ENCODE measurements around the gene EIF4H. TPM values are rescaled to one million over a fixed set of nuclear protein-coding genes. Genes with fewer than 3 reads are reported as not detected.
A peak's percentile ranks its signal among the peaks of the same experiment; 100 is the strongest.

EIF4H gene
- total and polyA plus RNA-seq, 2 of the 8 experiments (the other 6 are each of a cell fraction or from before 2014, with no cell fraction given), result 323 to 382 TPM

GRCh38 chr7:74207586-74207985 lies 33.4 kb downstream of the EIF4H start:
- Histone ChIP-seq H3K23me2 (ENCODE audit: low read depth, low read length) (no peaks in the 10 kb centered on the region; the same call in 1 of the 2 replicates), H3K9ac (replicated peaks in 1 of 4; ENCODE audit: extremely low read depth in 1 of 4, low read depth in 3 of 4, low read length in 3 of 4) (no peak overlapping the region), H3K79me2 (ENCODE audit: control insufficient read depth in 1 of 2, insufficient read depth in 2 of 2, low read length in 2 of 2) (no peaks in the 10 kb centered on the region), H3K9me3 (ENCODE audit: insufficient read depth in 2 of 2, low read depth in 1 of 2, low read length in 1 of 2) (no peaks in the 10 kb centered on the region), H4K20me1 (replicated peaks in 1 of 2; ENCODE audit: control insufficient read depth in 1 of 2, insufficient read depth in 2 of 2, low read length in 2 of 2) (no peaks in the 10 kb centered on the region), H3K4me3 (ENCODE audit: extremely low read depth in 1 of 4, insufficient read depth in 2 of 4, low read depth in 3 of 4, low read length in 4 of 4) (no peak overlapping the region), H3K4me1 (replicated peaks in 1 of 4; ENCODE audit: control insufficient read depth in 3 of 4, insufficient read depth in 4 of 4, low read length in 3 of 4) (0 out of 7 replicates have a peak, but pooled peaks cover 0 to 2% (median 0%) of the 10 kb centered on the region in 4 experiments), H3K27me3 (replicated peaks in 1 of 4; ENCODE audit: control insufficient read depth in 3 of 4, extremely low read depth in 1 of 4, insufficient read depth in 3 of 4, low read length in 3 of 4) (no peaks in the 10 kb centered on the region), H2BK15ac (ENCODE audit: low read length) (no peak overlapping the region), H4K5ac (ENCODE audit: insufficient read length, low read depth, low read length) (no peak overlapping the region), H2BK20ac (ENCODE audit: low read length) (no peak overlapping the region), H3K14ac (ENCODE audit: insufficient read length) (no peak overlapping the region), H3K56ac (replicated peaks; ENCODE audit: insufficient read length, low read depth, low read length) (no peak overlapping the region), H3K4me2 (ENCODE audit: insufficient read depth in 1 of 2, low read depth in 2 of 2, low read length in 2 of 2) (no peak overlapping the region), H2AFZ (ENCODE audit: low read length) (no peak overlapping the region), H3K4ac (replicated peaks; ENCODE audit: insufficient read length, low read depth, low read length) (peak overlapping the region; percentile 85), H3K79me1 (ENCODE audit: low read depth, low read length) (no peaks in the 10 kb centered on the region), H4K8ac (ENCODE audit: extremely low read depth, insufficient read depth, low read length) (no peak overlapping the region), H3K23ac (ENCODE audit: insufficient read length) (no peak overlapping the region), H3K36me3 (ENCODE audit: control insufficient read depth in 2 of 4, insufficient read depth in 4 of 4, low read length in 3 of 4) (no peaks in the 10 kb centered on the region), H2BK5ac (ENCODE audit: low read depth, low read length) (no peak overlapping the region), H3K18ac (ENCODE audit: extremely low read depth, low read length) (no peak overlapping the region), H2BK120ac (replicated peaks; ENCODE audit: low read depth, low read length) (no peak overlapping the region), H4K91ac (replicated peaks; ENCODE audit: insufficient read length, low read length) (no peak overlapping the region), H3K27ac (ENCODE audit: low read depth, low read length) (no peak overlapping the region), H2BK12ac (ENCODE audit: low read depth, low read length) (no peak overlapping the region), H2AK5ac (ENCODE audit: low read depth, low read length) (no peak overlapping the region)
- ChIA-PET POLR2A (ENCODE audit: partially characterized antibody) (interaction anchor here (0.6 to 2.6 kb wide), 2 partner anchors 9 to 110 kb away, joined by 3 to 7 read pairs; no protein-coding TSS in a partner anchor), CTCF (ENCODE audit: partially characterized antibody) (interaction anchor here (0.6 to 11.6 kb wide), 23 partner anchors 8 to 831 kb away, joined by 3 to 132 read pairs (median 8); no protein-coding TSS in a partner anchor)
- DNase-seq (ENCODE audit: low read depth in 1 of 2, low spot score in 2 of 2), result no peak
- no peak for TF ChIP-seq HDAC6 (IDR thresholded peaks at IDR 0.05; ENCODE audit: low read depth, low read length)
- TF ChIP-seq SIRT6 (IDR thresholded peaks at IDR 0.05; ENCODE audit: low read length), result no peak
- no peak for TF ChIP-seq TAF7 (optimal IDR thresholded peaks at IDR 0.05; ENCODE audit: borderline replicate concordance, low read depth, low read length)
- TF ChIP-seq SAP30 (IDR thresholded peaks at IDR 0.05; ENCODE audit: insufficient read depth, insufficient replicate concordance, low read length), result no peak
- TF ChIP-seq TBP (IDR thresholded peaks at IDR 0.05; ENCODE audit: low read depth, low read length), result no peak
- TF ChIP-seq SRF (IDR thresholded peaks at IDR 0.05; ENCODE audit: low read depth, low read length), result no peak
- TF ChIP-seq CBX8 (IDR thresholded peaks at IDR 0.05; ENCODE audit: borderline replicate concordance, low read depth, low read length), result no peak
- FAIRE-seq, result no peak
- WGBS, 2 experiments (ENCODE audit: extremely low coverage in 1 of 2, insufficient coverage in 1 of 2, insufficient read length in 1 of 2, insufficient replicate concordance in 2 of 2, low coverage in 1 of 2, low lambda C conversion rate in 2 of 2, missing lambda C conversion rate in 1 of 2), result 87% methylated on average over 11 of the region's 11 CpGs; no CpG with 5 or more reads in 1 of the 2 experiments

All from H1 (cell line).